Measurements from ENCODE around the gene SULT1A2.
"Not testable (repeated sequence)": the region's sequence is repeated elsewhere in the genome, so short reads cannot be mapped to it uniquely, and the experiment has no call there.

DNA sequence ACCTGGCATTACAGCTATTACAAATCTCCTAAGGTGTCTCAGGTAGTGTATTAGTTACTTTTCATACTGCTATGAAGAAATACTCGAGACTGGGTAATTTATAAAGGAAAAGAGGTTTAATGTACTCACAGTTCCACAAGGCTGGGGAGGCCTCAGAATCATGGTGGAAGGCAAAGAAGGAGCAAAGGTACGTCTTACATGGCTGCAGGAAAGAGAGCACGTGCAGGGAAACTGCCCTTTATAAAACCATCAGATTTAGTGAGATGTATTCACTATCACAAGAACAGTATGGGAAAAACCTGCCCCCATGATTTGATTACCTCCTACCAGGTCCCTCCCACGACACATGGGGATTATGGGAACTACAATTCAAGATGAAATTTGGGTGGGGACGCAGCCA lies 34.1 kb upstream of the SULT1A2 start:
- TF ChIP-seq, protein P1, sequence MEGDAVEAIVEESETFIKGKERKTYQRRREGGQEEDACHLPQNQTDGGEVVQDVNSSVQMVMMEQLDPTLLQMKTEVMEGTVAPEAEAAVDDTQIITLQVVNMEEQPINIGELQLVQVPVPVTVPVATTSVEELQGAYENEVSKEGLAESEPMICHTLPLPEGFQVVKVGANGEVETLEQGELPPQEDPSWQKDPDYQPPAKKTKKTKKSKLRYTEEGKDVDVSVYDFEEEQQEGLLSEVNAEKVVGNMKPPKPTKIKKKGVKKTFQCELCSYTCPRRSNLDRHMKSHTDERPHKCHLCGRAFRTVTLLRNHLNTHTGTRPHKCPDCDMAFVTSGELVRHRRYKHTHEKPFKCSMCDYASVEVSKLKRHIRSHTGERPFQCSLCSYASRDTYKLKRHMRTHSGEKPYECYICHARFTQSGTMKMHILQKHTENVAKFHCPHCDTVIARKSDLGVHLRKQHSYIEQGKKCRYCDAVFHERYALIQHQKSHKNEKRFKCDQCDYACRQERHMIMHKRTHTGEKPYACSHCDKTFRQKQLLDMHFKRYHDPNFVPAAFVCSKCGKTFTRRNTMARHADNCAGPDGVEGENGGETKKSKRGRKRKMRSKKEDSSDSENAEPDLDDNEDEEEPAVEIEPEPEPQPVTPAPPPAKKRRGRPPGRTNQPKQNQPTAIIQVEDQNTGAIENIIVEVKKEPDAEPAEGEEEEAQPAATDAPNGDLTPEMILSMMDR (IDR thresholded peaks at IDR 0.05), result not testable (repeated sequence)
- not testable (repeated sequence) for TF ChIP-seq POLR2A (IDR thresholded peaks at IDR 0.05)

Measured in tibial nerve (tissue), 3 donors.